ENCODE data around the gene HOXC12.

The HOXC12 gene

GRCh38 chr12:53941187-53941586, 13.5 kb upstream of the HOXC12 start:
- no peak for DNase-seq

GRCh38 chr12:53941750-53942149, 13.0 kb upstream of the HOXC12 start:
- no peak for DNase-seq

GRCh38 chr12:53942467-53942997, 12.2 kb upstream of the HOXC12 start:
- DNase-seq: no peak

GRCh38 chr12:53944209-53944608, 10.5 kb upstream of the HOXC12 start:
- DNase-seq: no peak

- DNase-seq: no peak
Measured at GRCh38 chr12:53944907-53945847, 9.5 kb upstream of the HOXC12 start.

- no peak for DNase-seq
Measured at GRCh38 chr12:53947743-53948142, 7.0 kb upstream of the HOXC12 start.

GRCh38 chr12:53948650-53949593, 5.8 kb upstream of the HOXC12 start:
- DNase-seq: no peak

GRCh38 chr12:53949631-53950436, 4.9 kb upstream of the HOXC12 start:
- no peak for DNase-seq

GRCh38 chr12:53950437-53950773, 4.3 kb upstream of the HOXC12 start:
- no peak for DNase-seq

- DNase-seq: no peak
Measured at GRCh38 chr12:53950789-53951576, 3.7 kb upstream of the HOXC12 start.

GRCh38 chr12:53951577-53952334, 2.9 kb upstream of the HOXC12 start:
- DNase-seq: no peak

GRCh38 chr12:53952335-53952694, 2.4 kb upstream of the HOXC12 start:
- DNase-seq: no peak

GRCh38 chr12:53952871-53953734, 1.6 kb upstream of the HOXC12 start:
- no peak for DNase-seq

GRCh38 chr12:53953831-53954693, 641 bp upstream of the HOXC12 start:
- no peak for DNase-seq

GRCh38 chr12:53955036-53955775, 503 bp downstream of the HOXC12 start:
- DNase-seq: no peak

- no peak for DNase-seq
Measured at GRCh38 chr12:53955776-53956250, 1.1 kb downstream of the HOXC12 start.

GRCh38 chr12:53956251-53956887, 1.7 kb downstream of the HOXC12 start:
- DNase-seq: no peak

Data from stimulated activated CD4-positive, alpha-beta T cell treated with anti-CD3 and anti-CD28 coated beads, Interleukin-2, amount 100 ng/mL, for 24 hours (primary cell).